ENCODE measurements around the gene CECR2. TPM values are rescaled to one million over a fixed set of nuclear protein-coding genes. Genes with fewer than 3 reads are reported as not detected.

The CECR2 gene
- polyA plus RNA-seq, 1 of the 3 experiments (the other 2 are of a cell fraction) = not detected

DNA sequence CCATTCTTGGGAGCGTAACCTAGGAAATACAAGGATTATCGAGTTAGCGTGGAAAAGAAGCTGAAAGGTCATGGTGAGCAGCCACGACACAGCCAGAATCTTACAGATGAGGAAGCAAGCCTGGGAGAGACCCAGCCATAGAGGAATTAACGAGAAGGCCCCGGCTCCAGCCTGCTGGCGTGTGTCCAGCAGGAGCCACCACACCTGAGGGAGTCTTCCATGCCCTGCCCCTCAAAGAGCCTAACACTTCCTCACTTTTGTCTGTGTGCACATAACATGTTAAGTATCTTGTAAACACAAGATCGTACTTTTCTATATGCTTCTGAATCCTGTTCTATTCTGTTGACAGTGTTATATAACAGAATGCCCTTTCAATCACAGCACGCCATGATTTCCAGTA lies 18.1 kb downstream of the CECR2 start (continued):
- no peak for TF ChIP-seq ZBTB33 (IDR thresholded peaks at IDR 0.05; ENCODE audit: borderline replicate concordance, low read depth)
- no peak for TF ChIP-seq FOXM1 (IDR thresholded peaks at IDR 0.05; ENCODE audit: low read depth)
- TF ChIP-seq EZH2phosphoT487 (IDR thresholded peaks at IDR 0.05; ENCODE audit: borderline replicate concordance, low read depth) = no peak
- TF ChIP-seq, protein P1, sequence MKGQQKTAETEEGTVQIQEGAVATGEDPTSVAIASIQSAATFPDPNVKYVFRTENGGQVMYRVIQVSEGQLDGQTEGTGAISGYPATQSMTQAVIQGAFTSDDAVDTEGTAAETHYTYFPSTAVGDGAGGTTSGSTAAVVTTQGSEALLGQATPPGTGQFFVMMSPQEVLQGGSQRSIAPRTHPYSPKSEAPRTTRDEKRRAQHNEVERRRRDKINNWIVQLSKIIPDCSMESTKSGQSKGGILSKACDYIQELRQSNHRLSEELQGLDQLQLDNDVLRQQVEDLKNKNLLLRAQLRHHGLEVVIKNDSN (IDR thresholded peaks at IDR 0.05; ENCODE audit: borderline replicate concordance, low read depth) = no peak
- no peak for TF ChIP-seq MEF2A (IDR thresholded peaks at IDR 0.05; ENCODE audit: borderline replicate concordance, low read depth)
- TF ChIP-seq GABPA (IDR thresholded peaks at IDR 0.05; ENCODE audit: low read depth) = no peak
- no peak for TF ChIP-seq USF2 (IDR thresholded peaks at IDR 0.05; ENCODE audit: borderline replicate concordance, low read depth, low read length)

DNA sequence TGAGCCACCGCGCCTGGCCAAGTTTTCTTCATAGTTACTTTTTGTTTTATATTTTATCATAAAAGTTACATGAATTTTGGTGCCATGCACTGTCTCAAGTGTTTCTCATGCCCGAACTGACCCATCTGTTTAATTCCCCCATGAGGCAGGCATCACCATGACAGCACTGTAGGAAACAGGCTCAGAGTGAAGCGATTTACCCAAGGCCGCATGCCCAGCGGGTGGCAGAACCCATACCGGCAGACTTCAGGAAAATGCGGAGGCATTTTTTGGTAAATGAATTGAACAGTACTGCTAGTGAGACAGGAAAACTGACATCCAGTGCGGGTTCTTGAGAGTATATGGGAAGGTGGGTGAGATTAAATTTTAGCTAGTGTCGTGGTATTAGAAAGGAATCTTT lies 19.0 kb downstream of the CECR2 start:
- H3K27me3 ChIP-seq (ENCODE audit: insufficient read depth) = peaks cover 47% of the 10 kb centered on the region; the same call in 1 of the 2 replicates
- WGBS (ENCODE audit: low lambda C conversion rate) = 7% methylated on average over 10 of the region's 10 CpGs
- no peaks in the 10 kb centered on the region for H3K4me1 ChIP-seq (ENCODE audit: control insufficient read depth in 1 of 2, insufficient read depth in 2 of 2, low read depth in 1 of 2, low read length in 1 of 2)
- H3K9me2 ChIP-seq = no peaks in the 10 kb centered on the region
- no peaks in the 10 kb centered on the region for H3K36me3 ChIP-seq (replicated peaks in 1 of 2; ENCODE audit: control insufficient read depth in 1 of 2, insufficient read depth in 2 of 2, low read length in 1 of 2)
- ChIA-PET POLR2A (no interaction called here), CTCF (no interaction called here)
- DNase-seq = no peak
- H3K79me2 ChIP-seq (ENCODE audit: insufficient read depth) = no peaks in the 10 kb centered on the region
- H3K27ac ChIP-seq (ENCODE audit: low read depth in 2 of 2, low read length in 1 of 2) = no peak overlapping the region
- no peak for TF ChIP-seq GABPA (IDR thresholded peaks at IDR 0.05; ENCODE audit: low read depth)
- TF ChIP-seq CHD2 (IDR thresholded peaks at IDR 0.05; ENCODE audit: low read length, partially characterized antibody) = no peak
- TF ChIP-seq, protein P1 (IDR thresholded peaks at IDR 0.05; ENCODE audit: borderline replicate concordance, low read depth) = no peak
- no peak for TF ChIP-seq MXI1 (IDR thresholded peaks at IDR 0.05; ENCODE audit: low read depth, low read length)
- no peak for TF ChIP-seq TEAD4 (IDR thresholded peaks at IDR 0.05; ENCODE audit: borderline replicate concordance, insufficient read depth)
- no peak for TF ChIP-seq YY1 (IDR thresholded peaks at IDR 0.05; ENCODE audit: low read depth)
- no peak for TF ChIP-seq MEF2A (IDR thresholded peaks at IDR 0.05; ENCODE audit: borderline replicate concordance, low read depth)
- no peak for TF ChIP-seq NRF1 (IDR thresholded peaks at IDR 0.05; ENCODE audit: low read depth, low read length)
- TF ChIP-seq, protein P2, sequence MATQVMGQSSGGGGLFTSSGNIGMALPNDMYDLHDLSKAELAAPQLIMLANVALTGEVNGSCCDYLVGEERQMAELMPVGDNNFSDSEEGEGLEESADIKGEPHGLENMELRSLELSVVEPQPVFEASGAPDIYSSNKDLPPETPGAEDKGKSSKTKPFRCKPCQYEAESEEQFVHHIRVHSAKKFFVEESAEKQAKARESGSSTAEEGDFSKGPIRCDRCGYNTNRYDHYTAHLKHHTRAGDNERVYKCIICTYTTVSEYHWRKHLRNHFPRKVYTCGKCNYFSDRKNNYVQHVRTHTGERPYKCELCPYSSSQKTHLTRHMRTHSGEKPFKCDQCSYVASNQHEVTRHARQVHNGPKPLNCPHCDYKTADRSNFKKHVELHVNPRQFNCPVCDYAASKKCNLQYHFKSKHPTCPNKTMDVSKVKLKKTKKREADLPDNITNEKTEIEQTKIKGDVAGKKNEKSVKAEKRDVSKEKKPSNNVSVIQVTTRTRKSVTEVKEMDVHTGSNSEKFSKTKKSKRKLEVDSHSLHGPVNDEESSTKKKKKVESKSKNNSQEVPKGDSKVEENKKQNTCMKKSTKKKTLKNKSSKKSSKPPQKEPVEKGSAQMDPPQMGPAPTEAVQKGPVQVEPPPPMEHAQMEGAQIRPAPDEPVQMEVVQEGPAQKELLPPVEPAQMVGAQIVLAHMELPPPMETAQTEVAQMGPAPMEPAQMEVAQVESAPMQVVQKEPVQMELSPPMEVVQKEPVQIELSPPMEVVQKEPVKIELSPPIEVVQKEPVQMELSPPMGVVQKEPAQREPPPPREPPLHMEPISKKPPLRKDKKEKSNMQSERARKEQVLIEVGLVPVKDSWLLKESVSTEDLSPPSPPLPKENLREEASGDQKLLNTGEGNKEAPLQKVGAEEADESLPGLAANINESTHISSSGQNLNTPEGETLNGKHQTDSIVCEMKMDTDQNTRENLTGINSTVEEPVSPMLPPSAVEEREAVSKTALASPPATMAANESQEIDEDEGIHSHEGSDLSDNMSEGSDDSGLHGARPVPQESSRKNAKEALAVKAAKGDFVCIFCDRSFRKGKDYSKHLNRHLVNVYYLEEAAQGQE (IDR thresholded peaks at IDR 0.05; ENCODE audit: low read depth, low read length) = no peak
- no peak for TF ChIP-seq CTCF (IDR thresholded peaks at IDR 0.05)
- no peak for TF ChIP-seq FOSL2 (IDR thresholded peaks at IDR 0.05; ENCODE audit: borderline replicate concordance, low read depth)
- TF ChIP-seq RAD21 (IDR thresholded peaks at IDR 0.05; ENCODE audit: low read length) = no peak
- no peak overlapping the region; a peak in 1 of 4 replicates for H3K4me3 ChIP-seq (ENCODE audit: low read depth in 2 of 2, low read length in 1 of 2)
- H4K20me1 ChIP-seq (ENCODE audit: insufficient read depth) = no peaks in the 10 kb centered on the region
- H2AFZ ChIP-seq (ENCODE audit: low read depth) = no peak overlapping the region
- no peak overlapping the region for H3K4me2 ChIP-seq
- no peaks in the 10 kb centered on the region for H3K9me3 ChIP-seq
- no peaks in the 10 kb centered on the region for H3F3A ChIP-seq (replicated peaks; ENCODE audit: insufficient read depth)
- H3K9ac ChIP-seq = no peak overlapping the region
